Measurements from ENCODE around the gene SLC25A14.

GRCh38 chrX:130343411-130343810 is 3.7 kb downstream of the SLC25A14 start:
- TF ChIP-seq POLR2A (IDR thresholded peaks at IDR 0.05; ENCODE audit: low read length): no peak
- no peak for TF ChIP-seq GATA1 (IDR thresholded peaks at IDR 0.05; ENCODE audit: low read depth, low read length)

All from erythroblast (primary cell).